Inflammatory macrophage treated with lipopolysaccharide for 4 hours (primary cell): ENCODE measurements around the gene VSIR.

Experiments
- DNase-seq: peaks from one replicate; pipeline ENCODE4 v3.0.0-alpha.2; 2020

Gene VSIR

DNA sequence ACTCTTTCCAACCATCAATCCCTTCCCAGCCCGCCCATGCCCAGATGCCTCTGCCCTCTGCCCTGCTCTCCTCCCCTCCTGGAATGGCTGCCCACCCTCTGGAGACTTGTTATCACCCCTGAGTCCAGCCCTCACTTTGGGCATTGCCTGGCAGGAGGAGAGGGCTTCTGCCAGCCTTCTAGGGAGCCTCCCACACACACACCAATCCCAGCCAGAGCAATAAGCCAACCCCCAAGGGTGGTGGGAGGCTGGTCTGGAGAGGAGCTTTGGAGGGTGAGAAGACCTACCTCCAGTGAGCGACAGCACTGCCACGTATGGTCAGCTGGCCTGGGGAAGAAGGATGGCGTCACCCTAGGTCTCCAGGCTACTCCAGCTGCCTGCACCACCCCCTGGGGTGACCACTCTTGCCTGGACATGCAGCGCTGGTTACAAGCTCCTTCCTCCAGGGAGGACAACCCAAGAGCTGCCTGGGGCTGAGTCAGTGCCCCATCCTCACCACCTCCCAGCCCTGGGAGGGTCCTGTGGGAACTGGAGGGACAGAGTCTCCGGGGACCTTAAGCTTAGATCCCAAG, 62.2 kb downstream of the VSIR start:
- no peak for DNase-seq

DNA sequence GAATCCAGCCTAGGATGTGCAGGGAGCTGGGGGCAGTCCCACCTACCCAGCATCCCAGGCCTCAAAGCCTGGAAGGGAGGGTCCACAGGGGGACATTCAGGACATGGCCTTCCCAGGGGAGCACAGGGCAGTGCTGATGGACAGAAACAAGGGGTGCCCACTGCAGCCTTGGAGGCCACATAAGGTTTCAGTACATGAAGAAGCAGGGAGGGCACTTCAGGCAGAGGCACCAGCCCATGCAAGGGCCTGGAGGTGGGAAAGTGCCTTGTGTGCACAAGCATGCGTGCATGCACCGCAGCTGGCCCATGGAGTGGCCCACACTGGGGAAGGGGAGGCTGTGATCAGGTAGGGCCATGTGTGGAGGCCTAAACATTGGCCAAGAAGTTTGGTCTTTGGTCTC, 62.8 kb downstream of the VSIR start:
- DNase-seq, result no peak

DNA sequence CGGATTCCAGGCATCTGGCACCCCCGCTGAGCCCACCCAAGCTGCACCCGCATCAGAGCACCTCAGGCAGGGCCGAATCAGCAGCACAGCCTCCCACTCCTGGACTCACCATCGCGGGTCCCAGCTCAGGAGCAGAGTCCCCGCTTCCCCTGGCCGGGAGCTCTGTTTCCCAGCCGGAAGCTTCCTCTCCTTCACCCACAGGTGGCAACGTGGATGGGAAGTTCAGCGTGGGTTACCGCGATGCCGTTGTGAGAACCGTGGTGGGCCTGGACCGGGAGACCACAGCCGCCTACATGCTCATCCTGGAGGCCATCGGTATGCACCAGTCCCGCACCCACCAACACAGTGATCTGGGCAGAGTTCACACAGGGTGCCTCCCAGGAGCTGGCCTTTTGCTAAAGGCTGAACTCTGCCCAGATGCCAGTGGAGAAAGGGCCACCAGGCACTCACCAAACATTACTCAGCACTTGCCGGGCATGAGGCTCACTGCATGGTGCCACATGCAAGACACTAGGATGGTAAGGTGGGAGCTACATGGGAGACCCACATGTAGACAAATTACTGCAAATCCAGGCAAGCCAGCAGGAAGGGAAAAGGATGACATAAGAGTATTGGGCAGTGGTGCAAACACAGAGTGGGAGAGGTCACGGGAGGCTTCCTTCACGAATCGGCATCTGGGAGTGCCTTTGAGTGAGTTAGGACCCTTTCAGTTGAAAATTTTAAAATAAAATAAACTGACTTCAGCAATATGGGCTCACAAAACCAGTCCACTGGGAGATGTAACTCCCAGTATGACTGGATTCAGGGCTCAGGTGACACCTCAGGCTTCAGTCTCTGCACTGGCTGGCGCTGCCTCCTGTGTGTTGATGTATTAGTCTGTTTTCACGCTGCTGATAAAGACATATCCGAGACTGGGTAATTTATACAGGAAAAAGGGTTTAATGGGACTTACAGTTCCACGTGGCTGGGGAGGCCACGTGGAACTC, 64.1 kb downstream of the VSIR start:
- no peak for DNase-seq

DNA sequence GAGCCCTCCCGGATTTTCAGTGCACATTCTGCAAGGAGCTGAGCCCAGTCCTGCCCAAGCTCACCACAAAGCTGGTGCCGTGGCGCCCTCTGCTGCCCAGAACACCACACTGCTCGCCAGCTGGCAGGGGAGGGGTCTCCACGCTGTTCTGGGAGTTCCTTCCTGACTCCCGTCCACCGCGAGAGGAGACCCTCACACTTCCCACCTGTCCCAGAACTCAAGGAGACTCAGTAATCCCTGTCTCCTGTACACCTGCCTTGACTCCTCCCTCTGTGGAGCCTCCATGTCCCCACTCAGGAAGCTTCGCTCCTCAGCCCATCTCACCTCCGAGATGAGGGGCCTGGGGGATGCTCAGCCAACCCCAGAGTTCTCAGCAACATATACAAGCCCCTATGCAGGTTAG, 65.0 kb downstream of the VSIR start:
- DNase-seq, result peak; percentile 29

DNA sequence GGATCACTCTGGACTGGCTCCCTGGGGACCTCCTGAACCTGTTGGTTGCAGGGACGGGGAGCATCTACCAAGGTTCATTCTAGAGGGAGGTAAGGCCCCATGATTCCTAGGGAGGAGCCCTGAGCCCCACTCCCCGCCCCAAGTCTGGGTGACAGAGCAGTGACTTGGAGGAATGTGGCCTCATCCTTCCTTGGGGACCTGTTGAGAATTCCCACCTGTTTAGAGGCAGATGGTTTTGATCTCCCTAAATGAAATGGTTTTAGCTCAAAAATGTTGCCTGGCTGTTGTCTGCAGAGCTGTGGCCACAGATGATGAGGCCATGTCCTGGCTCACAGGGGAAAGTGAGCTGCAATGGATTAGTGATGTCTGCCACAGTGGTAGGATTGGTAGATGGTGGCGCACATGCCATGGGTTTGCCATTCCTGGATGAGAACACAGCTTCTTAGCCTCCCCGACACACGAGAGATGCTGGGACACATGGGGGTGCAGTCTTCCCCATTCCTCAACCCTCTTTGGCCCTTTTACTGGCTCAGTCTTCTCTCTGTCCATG, 66.0 kb downstream of the VSIR start:
- DNase-seq, result no peak

- DNase-seq, result no peak
Measured at GRCh38 chr10:71706216-71707121, 66.9 kb downstream of the VSIR start.

DNA sequence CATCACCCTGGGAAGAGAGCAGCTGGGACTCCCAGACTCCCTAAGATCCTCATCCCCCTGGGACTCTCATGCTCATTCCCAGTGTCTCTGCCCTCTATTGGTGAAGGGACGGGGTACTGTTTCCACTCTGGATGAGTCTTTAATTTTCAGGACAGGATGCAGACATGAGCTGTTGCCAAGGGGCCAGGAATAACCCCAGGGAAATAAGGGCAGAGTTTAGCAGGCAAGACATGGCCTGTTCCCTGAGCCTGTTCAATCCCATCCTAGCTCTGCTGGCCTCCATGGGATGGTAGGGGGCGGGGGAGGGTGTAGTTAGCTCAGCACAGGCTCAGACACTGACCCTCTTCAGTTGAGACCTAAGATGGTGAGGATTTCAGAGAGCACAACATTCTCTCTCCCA, 67.7 kb downstream of the VSIR start:
- no peak for DNase-seq

DNA sequence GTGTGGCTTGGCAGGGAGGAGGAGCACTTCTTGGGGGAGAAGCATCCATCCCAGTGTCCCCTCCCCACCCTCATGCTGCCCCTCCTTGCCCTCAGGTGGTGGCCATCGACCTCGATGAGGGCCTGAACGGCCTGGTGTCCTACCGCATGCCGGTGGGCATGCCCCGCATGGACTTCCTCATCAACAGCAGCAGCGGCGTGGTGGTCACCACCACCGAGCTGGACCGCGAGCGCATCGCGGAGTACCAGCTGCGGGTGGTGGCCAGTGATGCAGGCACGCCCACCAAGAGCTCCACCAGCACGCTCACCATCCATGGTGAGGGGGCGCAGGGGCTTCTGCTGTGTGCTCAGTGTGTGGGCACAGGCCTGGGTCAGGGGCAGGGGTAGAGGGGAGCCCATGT, 68.5 kb downstream of the VSIR start:
- DNase-seq, result no peak

DNA sequence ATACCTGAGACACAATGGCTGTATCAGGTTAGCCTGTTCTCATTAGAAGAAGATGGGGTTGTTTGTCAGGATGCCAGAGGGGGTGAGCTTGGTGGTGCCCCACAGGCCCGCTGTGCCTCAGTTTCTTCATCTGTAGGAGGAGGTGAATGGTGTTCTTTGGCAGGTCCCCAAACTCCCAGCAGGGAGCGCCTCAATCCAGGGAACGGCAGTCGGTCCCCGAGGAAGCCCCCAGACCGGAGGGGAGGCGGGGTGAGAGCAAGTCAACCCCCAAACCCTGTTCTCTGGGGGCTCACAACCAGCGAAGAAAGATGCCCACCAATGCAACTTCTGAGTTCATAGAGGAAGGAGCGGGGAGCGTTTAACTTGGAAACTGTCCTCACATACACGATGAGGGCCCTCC, 69.7 kb downstream of the VSIR start:
- no peak for DNase-seq

GRCh38 chr10:71701496-71702132, 71.7 kb downstream of the VSIR start:
- DNase-seq, result peak; percentile 31

DNA sequence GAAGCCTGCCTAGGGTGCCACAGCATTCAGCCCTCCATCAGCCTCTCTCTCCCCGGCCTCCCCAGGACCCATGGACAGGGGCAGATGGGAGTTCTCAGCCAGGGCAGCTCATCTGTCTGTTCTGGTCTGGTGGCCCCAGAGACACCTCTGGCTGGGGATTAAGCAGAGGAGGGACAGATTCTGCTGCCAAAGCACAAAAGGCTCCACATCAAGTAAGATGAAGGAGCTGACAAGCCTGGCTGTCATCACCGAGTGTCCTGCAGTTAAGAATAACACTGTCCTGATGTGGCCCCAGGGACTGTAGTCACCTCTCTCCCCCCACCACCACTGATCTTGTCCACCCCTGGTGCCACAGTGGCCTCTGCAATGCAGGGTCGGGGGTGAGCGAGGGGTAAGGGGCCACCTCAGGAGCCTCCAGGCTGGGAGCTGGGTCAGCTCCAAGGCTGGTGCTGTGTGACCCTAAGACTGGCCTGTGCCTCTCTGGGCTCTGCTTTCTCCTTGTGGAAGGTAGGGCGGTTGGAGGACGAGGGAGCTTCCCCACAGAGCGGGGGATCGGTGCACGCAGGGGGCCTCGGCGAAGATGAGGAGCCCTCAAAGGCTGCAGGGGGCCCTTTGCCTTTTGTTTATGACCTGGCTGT, 72.5 kb downstream of the VSIR start:
- DNase-seq, result no peak

- DNase-seq, result no peak
Measured at GRCh38 chr10:71698737-71699136, 74.6 kb downstream of the VSIR start.

- no peak for DNase-seq
Measured at GRCh38 chr10:71697938-71698709, 75.2 kb downstream of the VSIR start.
